ENCODE results near the gene RASGRP4. TPM values are rescaled to one million over a fixed set of nuclear protein-coding genes. Genes with fewer than 3 reads are reported as not detected.
"Not testable (repeated sequence)": the region's sequence is repeated elsewhere in the genome, so short reads cannot be mapped to it uniquely, and the experiment has no call there.

The RASGRP4 gene
- total RNA-seq, 2 donors from 2014 or later: 0.09 TPM; not detected in 1

GRCh38 chr19:38429811-38430156, 3.8 kb upstream of the RASGRP4 start:
- Mint-ChIP-seq H3K27ac (no peak overlapping the region), H3K9me3 (no peaks in the 10 kb centered on the region), H3K4me1 (peaks cover 4% of the 10 kb centered on the region), H3K27me3 (ENCODE audit: insufficient read depth) (peaks cover 13% of the 10 kb centered on the region), H3K4me3 (no peak overlapping the region), H3K36me3 (ENCODE audit: low read depth) (no peaks in the 10 kb centered on the region)
- Histone ChIP-seq H3K4me3 (ENCODE audit: low read length) (no peak overlapping the region), H3K9me3 (ENCODE audit: control insufficient read depth, low read length) (no peaks in the 10 kb centered on the region), H3K36me3 (ENCODE audit: control insufficient read depth, insufficient read depth, low read length) (no peaks in the 10 kb centered on the region), H3K27me3 (ENCODE audit: control insufficient read depth, insufficient read depth, low read length, poor library complexity, severe bottlenecking) (peaks cover 10% of the 10 kb centered on the region), H3K9ac (ENCODE audit: extremely low read depth, low read length, poor library complexity, severe bottlenecking) (no peak overlapping the region), H3K4me1 (ENCODE audit: control insufficient read depth, insufficient read depth, low read length) (no peaks in the 10 kb centered on the region), H3K27ac (ENCODE audit: low read depth, low read length) (no peak overlapping the region)
- no peak for TF ChIP-seq CTCF (conservative IDR thresholded peaks at IDR 0.05)
- DNase-seq: no peak
- WGBS, 2 experiments (ENCODE audit: insufficient coverage in 1 of 2, insufficient read length in 1 of 2): 83 to 90% methylated on average over 1 of the region's 2 CpGs

- no peaks in the 10 kb centered on the region for H3K36me3 Mint-ChIP-seq (ENCODE audit: low read depth)
- no peaks in the 10 kb centered on the region for H3K9me3 ChIP-seq (ENCODE audit: control insufficient read depth, low read length)
- H3K4me1 ChIP-seq (ENCODE audit: control insufficient read depth, insufficient read depth, low read length): no peaks in the 10 kb centered on the region
- DNase-seq: no peak
- no peak overlapping the region for H3K27ac ChIP-seq (ENCODE audit: low read depth, low read length)
- H3K4me3 Mint-ChIP-seq: no peak overlapping the region
- peaks cover 2% of the 10 kb centered on the region for H3K4me1 Mint-ChIP-seq
- no peak for TF ChIP-seq CTCF (conservative IDR thresholded peaks at IDR 0.05)
- H3K27ac Mint-ChIP-seq: no peak overlapping the region
- 87% methylated on average over 7 to 14 of the region's 14 CpGs for WGBS, 2 experiments (ENCODE audit: insufficient coverage in 1 of 2, insufficient read length in 1 of 2)
- no peak overlapping the region for H3K9ac ChIP-seq (ENCODE audit: extremely low read depth, low read length, poor library complexity, severe bottlenecking)
- H3K9me3 Mint-ChIP-seq: no peaks in the 10 kb centered on the region
- peaks cover 6% of the 10 kb centered on the region for H3K27me3 ChIP-seq (ENCODE audit: control insufficient read depth, insufficient read depth, low read length, poor library complexity, severe bottlenecking)
- H3K4me3 ChIP-seq (ENCODE audit: low read length): no peak overlapping the region
- peaks cover 9% of the 10 kb centered on the region for H3K27me3 Mint-ChIP-seq (ENCODE audit: insufficient read depth)
- H3K36me3 ChIP-seq (ENCODE audit: control insufficient read depth, insufficient read depth, low read length): no peaks in the 10 kb centered on the region
Measured at GRCh38 chr19:38429055-38429810, 3.2 kb upstream of the RASGRP4 start.

- H3K36me3 ChIP-seq (ENCODE audit: control insufficient read depth, insufficient read depth, low read length); H3K9ac ChIP-seq (ENCODE audit: extremely low read depth, low read length, poor library complexity, severe bottlenecking); H3K9me3 Mint-ChIP-seq; H3K4me1 Mint-ChIP-seq; H3K4me1 ChIP-seq (ENCODE audit: control insufficient read depth, insufficient read depth, low read length); H3K9me3 ChIP-seq (ENCODE audit: control insufficient read depth, low read length); H3K27me3 ChIP-seq (ENCODE audit: control insufficient read depth, insufficient read depth, low read length, poor library complexity, severe bottlenecking); DNase-seq; H3K27me3 Mint-ChIP-seq (ENCODE audit: insufficient read depth); H3K4me3 ChIP-seq (ENCODE audit: low read length); H3K36me3 Mint-ChIP-seq (ENCODE audit: low read depth); H3K4me3 Mint-ChIP-seq; H3K27ac Mint-ChIP-seq; H3K27ac ChIP-seq (ENCODE audit: low read depth, low read length): not testable (repeated sequence)
- WGBS, 2 experiments (ENCODE audit: insufficient coverage in 1 of 2, insufficient read length in 1 of 2): 91 to 92% methylated on average over 8 to 17 of the region's 17 CpGs
Measured at GRCh38 chr19:38427035-38427677, 1.1 kb upstream of the RASGRP4 start.
